Loucy (cell line): ENCODE data around the gene GMIP.

Source experiments
- EZH2phosphoT487 ChIP-seq: fragments of 200-600 bp; IDR thresholded peaks from 2 replicates; pipeline ENCODE4 v1.6.1; 2018; ENCODE audit warnings: antibody characterized with exemption, mild to moderate bottlenecking, moderate library complexity, borderline replicate concordance
- TF ChIP-seq, protein P1 (sequence below): fragments of 200-600 bp; sonication (generic); conservative IDR thresholded peaks from 2 replicates; pipeline ENCODE4 v1.5.1; 2014; ENCODE audit warnings: mild to moderate bottlenecking, antibody characterized with exemption, low read length

DNA sequence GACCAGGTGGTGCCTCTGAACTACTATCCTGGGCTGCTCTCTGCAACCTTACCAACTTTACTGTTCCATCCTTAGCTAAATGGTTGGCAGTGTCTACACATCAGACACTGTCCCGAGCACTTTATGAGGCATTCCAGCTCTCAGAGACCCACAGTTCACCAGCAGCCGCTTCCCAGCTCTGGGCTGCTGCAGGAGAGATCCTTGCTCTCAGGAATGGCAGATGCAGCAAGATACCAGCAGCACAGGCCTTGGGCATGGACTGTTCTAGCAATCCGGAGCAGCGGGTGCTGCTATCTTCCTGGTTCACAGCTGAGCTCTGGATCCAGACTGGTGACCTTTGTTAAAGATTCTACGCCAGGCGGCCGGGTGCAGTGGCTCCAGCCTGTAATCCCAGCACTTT is 12.1 kb downstream of the GMIP start:
- TF ChIP-seq, protein P1, sequence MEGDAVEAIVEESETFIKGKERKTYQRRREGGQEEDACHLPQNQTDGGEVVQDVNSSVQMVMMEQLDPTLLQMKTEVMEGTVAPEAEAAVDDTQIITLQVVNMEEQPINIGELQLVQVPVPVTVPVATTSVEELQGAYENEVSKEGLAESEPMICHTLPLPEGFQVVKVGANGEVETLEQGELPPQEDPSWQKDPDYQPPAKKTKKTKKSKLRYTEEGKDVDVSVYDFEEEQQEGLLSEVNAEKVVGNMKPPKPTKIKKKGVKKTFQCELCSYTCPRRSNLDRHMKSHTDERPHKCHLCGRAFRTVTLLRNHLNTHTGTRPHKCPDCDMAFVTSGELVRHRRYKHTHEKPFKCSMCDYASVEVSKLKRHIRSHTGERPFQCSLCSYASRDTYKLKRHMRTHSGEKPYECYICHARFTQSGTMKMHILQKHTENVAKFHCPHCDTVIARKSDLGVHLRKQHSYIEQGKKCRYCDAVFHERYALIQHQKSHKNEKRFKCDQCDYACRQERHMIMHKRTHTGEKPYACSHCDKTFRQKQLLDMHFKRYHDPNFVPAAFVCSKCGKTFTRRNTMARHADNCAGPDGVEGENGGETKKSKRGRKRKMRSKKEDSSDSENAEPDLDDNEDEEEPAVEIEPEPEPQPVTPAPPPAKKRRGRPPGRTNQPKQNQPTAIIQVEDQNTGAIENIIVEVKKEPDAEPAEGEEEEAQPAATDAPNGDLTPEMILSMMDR = no peak
- TF ChIP-seq EZH2phosphoT487 = no peak
